DMS153 treated with DMSO at 0.1 percent for 48 hours (cell line): Measurements from ENCODE around the gene GAL3ST2.
"Not testable (repeated sequence)": the region's sequence is repeated elsewhere in the genome, so short reads cannot be mapped to it uniquely, and the experiment has no call there.

ENCODE experiments used
- DNase-seq: peaks from one replicate; lab custom pipeline; 2025; ENCODE audit not compliant: unreplicated experiment; lab: John Stamatoyannopoulos, UW

GAL3ST2 gene

GRCh38 chr2:241767464-241768250 lies 9.0 kb upstream of the GAL3ST2 start:
- DNase-seq: no peak

- no peak for DNase-seq
Measured at GRCh38 chr2:241768251-241768711, 8.3 kb upstream of the GAL3ST2 start.

DNA sequence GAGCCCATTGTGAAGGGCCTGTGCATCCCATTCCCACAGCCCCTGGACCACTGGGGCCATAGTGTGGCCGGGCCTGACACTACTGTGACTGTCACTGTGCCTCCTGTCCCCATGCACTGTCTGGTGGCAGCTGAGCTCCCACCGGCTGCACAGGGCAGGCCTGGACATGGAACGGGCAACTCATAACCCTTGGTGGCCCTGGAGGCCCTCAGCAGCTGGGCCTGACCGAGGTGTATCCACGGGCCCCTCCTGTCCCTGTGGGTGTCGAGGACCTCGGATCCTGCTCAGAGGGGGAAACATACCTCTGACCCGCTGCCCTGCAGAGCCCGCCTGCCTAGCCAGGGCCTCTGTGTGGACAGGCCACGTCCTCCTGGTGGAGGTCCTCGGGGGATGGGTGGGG lies 7.8 kb upstream of the GAL3ST2 start:
- DNase-seq: no peak

- DNase-seq: no peak
Measured at GRCh38 chr2:241769819-241770184, 6.8 kb upstream of the GAL3ST2 start.

DNA sequence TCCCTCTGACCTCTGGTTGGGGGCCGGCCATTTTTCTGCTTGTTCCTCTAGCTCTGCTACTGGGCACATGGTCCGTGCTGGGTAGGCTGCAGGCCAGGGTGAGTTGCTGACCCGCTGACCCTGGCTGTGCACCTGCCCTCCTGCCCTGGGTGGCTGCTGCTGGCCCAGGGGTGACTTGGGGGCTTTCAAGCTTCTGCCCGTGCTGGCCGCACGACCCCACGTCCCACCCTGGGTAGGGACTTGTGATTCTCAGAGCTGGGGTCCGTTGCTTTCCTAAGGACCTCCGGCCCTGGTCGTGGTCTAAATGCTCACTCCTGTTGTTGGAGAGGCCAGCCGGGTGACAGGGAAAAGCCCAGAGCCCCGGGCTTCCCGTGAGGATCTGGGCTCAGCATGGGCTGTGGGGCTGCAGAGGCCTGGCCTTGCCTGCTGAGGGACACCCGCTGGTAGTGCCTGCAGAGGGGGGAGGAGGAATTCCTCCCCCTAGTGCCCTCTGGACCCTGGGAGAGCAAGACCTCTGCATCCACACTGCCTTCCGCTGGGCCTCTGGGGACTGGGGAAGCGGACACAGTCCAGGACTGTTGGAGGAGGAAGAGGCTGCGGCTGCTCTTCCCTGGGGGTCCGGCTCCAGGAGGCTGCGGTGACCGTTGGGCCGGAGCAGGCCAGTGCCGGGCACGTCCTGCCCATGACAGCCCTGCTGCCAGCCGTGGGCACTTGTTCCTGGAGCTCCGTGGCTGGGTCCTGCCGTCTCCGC lies 6.3 kb upstream of the GAL3ST2 start:
- DNase-seq: no peak

- DNase-seq: no peak
Measured at GRCh38 chr2:241770936-241771285, 5.7 kb upstream of the GAL3ST2 start.

DNA sequence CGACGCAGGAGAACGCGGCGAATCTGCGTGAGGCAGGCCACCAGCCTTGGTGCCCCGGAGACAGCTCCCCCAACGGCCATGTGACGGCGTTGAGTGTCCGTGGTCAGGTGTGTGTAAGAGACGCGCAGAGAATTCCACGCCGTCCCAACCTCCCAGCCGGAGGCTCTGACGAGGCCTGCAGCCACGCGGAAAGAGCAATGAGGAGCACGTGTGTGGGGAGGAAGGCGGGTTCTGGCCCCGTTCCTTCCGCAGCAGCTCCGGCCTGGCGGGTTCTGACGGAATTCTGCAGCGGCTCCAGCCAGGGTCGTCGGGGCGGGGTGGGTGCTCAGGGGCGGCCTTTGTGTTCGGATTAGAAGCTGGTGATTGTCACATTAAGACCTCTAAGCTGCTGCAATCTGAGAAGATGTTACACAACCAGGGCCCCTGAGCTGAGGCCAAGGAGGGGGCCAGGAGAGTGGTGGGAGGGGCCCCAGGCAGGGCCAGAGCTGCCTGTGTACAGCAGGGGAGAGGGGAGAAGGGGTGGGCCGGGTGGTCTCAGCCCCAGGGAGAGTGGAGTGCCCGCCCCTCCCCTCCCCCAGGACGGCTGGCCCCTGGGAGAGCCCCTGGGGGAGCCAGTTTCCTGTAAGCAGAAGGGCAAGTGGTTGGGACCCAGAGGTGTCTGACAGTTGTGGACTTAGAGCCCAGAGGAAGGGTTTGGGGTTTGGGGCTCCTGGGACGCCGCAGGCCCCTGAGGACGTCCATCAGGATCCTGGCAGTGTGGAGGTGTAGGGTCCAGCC lies 5.1 kb upstream of the GAL3ST2 start:
- DNase-seq: no peak

- no peak for DNase-seq
Measured at GRCh38 chr2:241772063-241772499, 4.5 kb upstream of the GAL3ST2 start.

- peak; percentile 45 for DNase-seq
Measured at GRCh38 chr2:241773511-241774418, 2.9 kb upstream of the GAL3ST2 start.

DNA sequence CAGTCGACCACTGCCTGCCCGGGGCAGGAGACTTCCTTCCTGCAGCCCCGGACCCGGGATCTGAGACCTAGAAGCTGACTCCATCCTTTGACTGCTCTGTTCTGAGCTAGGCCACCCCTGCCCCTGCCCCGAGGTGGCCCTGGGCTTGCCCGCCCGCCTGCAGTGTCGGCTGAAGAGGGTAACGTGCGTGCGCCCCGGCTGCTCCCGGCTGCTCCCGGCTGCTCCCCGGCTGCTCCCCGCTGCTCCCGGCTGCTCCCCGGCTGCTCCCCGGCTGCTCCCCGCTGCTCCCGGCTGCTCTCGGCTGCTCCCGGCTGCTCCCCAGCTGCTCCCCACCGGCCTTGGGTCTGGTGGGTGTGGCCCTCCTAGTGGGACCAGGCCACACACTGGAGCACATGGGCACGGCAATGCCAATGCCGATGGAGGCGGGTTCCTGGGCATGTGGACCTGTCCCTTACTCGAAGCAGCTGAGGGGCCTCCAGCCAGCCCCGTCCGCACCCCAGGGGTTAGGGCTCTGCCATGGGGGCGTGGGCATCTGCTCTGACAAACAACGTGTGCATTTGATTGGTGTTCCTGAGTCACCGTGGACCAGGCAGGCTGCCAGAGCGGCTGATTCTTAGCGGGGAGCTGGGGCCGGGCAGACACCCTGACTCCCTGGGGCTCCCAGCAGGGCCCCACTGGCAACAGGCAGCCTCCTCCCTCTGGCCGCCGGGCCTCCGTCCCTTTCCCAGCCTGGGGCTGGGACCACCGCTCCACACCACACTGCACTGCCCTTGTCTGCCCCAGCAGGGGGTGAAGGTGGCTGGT lies 2.0 kb upstream of the GAL3ST2 start:
- DNase-seq: peak; percentile 33

- DNase-seq: no peak
Measured at GRCh38 chr2:241775223-241776177, 1.1 kb upstream of the GAL3ST2 start.

- no peak for DNase-seq
Measured at GRCh38 chr2:241777170-241777685, 606 bp downstream of the GAL3ST2 start.

GRCh38 chr2:241777686-241778627 lies 1.3 kb downstream of the GAL3ST2 start:
- DNase-seq: no peak

- no peak for DNase-seq
Measured at GRCh38 chr2:241780939-241781569, 4.4 kb downstream of the GAL3ST2 start.

DNA sequence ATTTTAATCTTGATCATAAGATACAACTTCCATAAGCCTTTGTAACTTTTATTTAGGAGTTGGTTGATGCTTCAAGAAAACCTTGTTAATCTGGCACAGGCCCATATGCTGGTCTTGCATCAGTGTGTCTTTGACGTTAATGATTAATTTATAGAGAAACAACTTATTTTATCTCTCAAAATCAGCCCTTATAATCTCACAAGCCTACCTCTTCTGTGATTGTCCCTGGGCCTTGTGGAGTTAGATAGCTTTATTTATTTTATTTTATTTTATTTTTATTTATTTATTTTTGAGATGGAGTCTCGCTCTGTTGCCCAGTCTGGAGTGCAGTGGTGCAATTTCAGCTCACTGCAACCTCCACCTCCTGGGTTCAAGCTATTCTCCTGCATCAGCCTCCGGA lies 5.4 kb downstream of the GAL3ST2 start:
- DNase-seq: not testable (repeated sequence)

DNA sequence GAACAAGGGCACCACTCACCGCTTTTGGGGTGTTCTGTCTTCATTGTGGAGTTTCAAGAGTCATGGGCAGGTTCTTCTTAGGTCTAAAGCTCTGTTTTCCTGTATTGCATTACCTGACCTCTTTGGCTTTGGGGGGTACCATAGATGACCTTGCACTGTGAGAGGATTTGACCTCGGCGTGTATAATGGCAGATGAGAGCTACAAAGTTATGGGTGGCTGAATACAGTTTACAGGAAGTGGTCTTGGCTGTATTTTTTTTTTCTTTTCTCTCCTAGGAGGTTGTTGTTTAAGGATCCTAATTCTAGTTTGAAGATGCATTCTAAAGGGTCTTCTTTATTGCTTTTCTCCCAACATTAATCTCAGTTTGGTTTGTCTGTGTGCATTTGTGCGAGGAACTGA lies 11.5 kb downstream of the GAL3ST2 start:
- no peak for DNase-seq

DNA sequence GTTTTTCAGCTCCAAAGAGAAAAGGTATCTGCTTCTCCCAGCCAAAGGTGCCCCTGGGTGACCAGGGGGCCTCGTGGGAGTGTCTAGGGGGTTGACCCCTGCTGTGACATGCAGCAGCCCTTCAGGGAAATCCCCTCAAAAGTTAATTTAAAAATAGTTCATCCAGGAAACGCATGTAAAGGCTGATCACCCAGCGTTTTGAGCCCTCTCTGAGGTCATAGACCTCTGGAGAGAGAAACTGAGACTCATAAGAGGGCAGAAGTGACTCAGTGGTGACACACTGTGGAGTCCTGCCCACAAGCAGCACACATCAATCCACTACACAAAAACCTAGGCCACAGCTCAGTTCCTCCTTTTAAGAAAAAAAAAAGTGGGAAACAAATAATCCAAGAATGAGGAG lies 11.9 kb downstream of the GAL3ST2 start:
- no peak for DNase-seq
